Heart left ventricle (tissue), 16 donors: ENCODE data around the gene PCDHGA1. TPM values are rescaled to one million over a fixed set of nuclear protein-coding genes. Genes with fewer than 3 reads are reported as not detected.
A peak's percentile ranks its signal among the peaks of the same experiment; 100 is the strongest.

Source experiments
- ATAC-seq, 4 donors: fragments of 200-7000 bp; cut with Tn5 transposase; one replicate each; pipeline ENCODE4 v1.9.1; 2020 to 2022; ENCODE audit warnings: moderate library complexity in 4 of 4, mild to moderate bottlenecking in 3 of 4, moderate number of reproducible peaks in 1 of 4
- DNase-seq, 5 donors: peaks; one replicate each; pipeline ENCODE4 v3.0.0-alpha.2; 2020
- H3K27ac ChIP-seq, 12 donors: fragments of 200-600 bp; sonication (generic) in 4 of 12; one replicate each; pipeline versions ENCODE4 v1.5.0 to v1.8.0; 2016 to 2022; ENCODE audit warnings: mild to moderate bottlenecking in 2 of 12
- H3K27me3 ChIP-seq, 9 donors: fragments of 200-600 bp; sonication (generic) in 2 of 9; one replicate each; pipeline versions ENCODE4 v1.5.1 to v1.8.0; 2016 to 2022; ENCODE audit warnings: mild to moderate bottlenecking in 3 of 9
- H3K36me3 ChIP-seq, 9 donors: fragments of 200-600 bp; sonication (generic) in 2 of 9; one replicate each; pipeline versions ENCODE4 v1.5.0 to v1.8.0; 2018 to 2022; ENCODE audit warnings: mild to moderate bottlenecking in 2 of 9
- H3K4me1 ChIP-seq, 12 donors: fragments of 200-600 bp; sonication (generic) in 4 of 12; one replicate each; pipeline versions ENCODE4 v1.5.0 to v1.8.0; 2016 to 2022; ENCODE audit warnings: mild to moderate bottlenecking in 3 of 12
- H3K4me3 ChIP-seq, 12 donors: fragments of 200-600 bp; sonication (generic) in 4 of 12; one replicate each; pipeline versions ENCODE4 v1.5.0 to v1.8.0; 2017 to 2022; ENCODE audit warnings: mild to moderate bottlenecking in 9 of 12, moderate library complexity in 4 of 12
- H3K9me3 ChIP-seq, 12 donors: fragments of 200-600 bp; sonication (generic) in 4 of 12; one replicate each; pipeline versions ENCODE4 v1.5.0 to v1.8.0; 2016 to 2022; ENCODE audit warnings: mild to moderate bottlenecking in 1 of 12
- CTCF ChIP-seq, 12 donors: fragments of 200-600 bp; sonication (generic) in 4 of 12; IDR thresholded peaks; one replicate each; pipeline versions ENCODE4 v1.5.0 to v1.8.0; 2018 to 2022; ENCODE audit warnings: antibody characterized with exemption in 12 of 12, mild to moderate bottlenecking in 5 of 12
- POLR2A ChIP-seq, 2 donors: fragments of 450-650 bp; IDR thresholded peaks; one replicate each; pipeline ENCODE4 v1.6.1; 2017; ENCODE audit warnings: antibody characterized with exemption in 2 of 2, mild to moderate bottlenecking in 2 of 2, moderate library complexity in 2 of 2
- WGBS, 4 donors: extraction: QIAGEN DNeasy Blood & Tissue Kit in 2 of 4; methylation state at CpG; one replicate each; pipeline versions ENCODE4 v1.1.5 to v1.1.7; 2013 to 2018; 5-methylcytosine and 5-hydroxymethylcytosine counted together
- intact Hi-C, 10 donors: fragments of 100-400 bp; cut with DNase I; formaldehyde crosslinking; loops; one replicate each; pipeline versions ENCODE4 v1.11.1 to v1.14.2; 2022
- long read RNA-seq, 3 donors: library from polyadenylated mRNA; unstranded; transcript quantifications; one replicate each; pipeline ENCODE4 v2.0.0, GENCODE V29; 2020 to 2021
- polyA plus RNA-seq, 2 donors: library from polyadenylated mRNA; stranded (reverse); fragments of 200-250 nt; gene quantifications; one replicate each; pipeline ENCODE4 v1.2.3, GENCODE V29; 2013
- total RNA-seq, 9 donors: library from RNA; depleted of rRNA in 2 of 9; stranded (reverse); fragments of >200 nt in 2 of 9; fragmentation: NEBNext Ultra II Directional in 3 of 9; extraction: Animal tissue kit (Norgen Biotek cat#: 25700) in 3 of 9; gene quantifications; one replicate each; pipeline versions ENCODE4 v1.1.0 to v1.2.4, GENCODE V29; 2016 to 2023
- donor health status: ischemic (EF 13 %, LVEDD 7.1; RV severe dilation, severe dysfunction).
- donor health status: healthy with polysubstance abuse.
- donor health status: DM: no; HTN: yes; CAD: no.
- donor health status: DM: no; HTN: no; CAD: no.
- donor health status: ischemic (EF 25% LVEDD 6.9; RV normal size, moderate dysfunction).
- donor health status: ischemic (EF 25% LVEDD 5.7; RV mildly dilated, moderate dysfunction).
- donor health status: healthy.
- donor health status: DM: yes; HTN: yes; CAD: no.
- donor health status: ischemic (EF 35%, LVEDD 5.7; RV mildly dilated, moderate dysfunction).
- donor health status: nonischemic (EF 11% LVEDD 7.7; RV severe dilation, severe dysfunction).
- donor health status: DM: yes; HTN: yes; CAD: no.
- donor health status: PGD.
- donor health status: ischemic (EF 29% LVEDD 5.4; RV normal size, mild dysfunction).
- donor health status: nonischemic (EF 23%, LVEDD 6.1; RV moderate dilation, normal function).

PCDHGA1 gene
- total RNA-seq = 1 to 10 TPM; 2.1 to 4.9 (median 3.5) TPM
- 1 to 10 TPM; 1.3 to 1.4 TPM for polyA plus RNA-seq
- long read RNA-seq, donor 1, full-length matches to known transcripts = 1 of 1 reads
- long read RNA-seq, donor 1, partial matches to known transcripts = 0 of 1 reads
- long read RNA-seq, donor 1, other reads (novel, unspliced or antisense) = 0 of 1 reads
- long read RNA-seq, donor 2, full-length matches to known transcripts = 4 of 4 reads
- long read RNA-seq, donor 2, partial matches to known transcripts = 0 of 4 reads
- long read RNA-seq, donor 2, other reads (novel, unspliced or antisense) = 0 of 4 reads
- long read RNA-seq, donor 3, full-length matches to known transcripts = 1 of 1 reads
- long read RNA-seq, donor 3, partial matches to known transcripts = 0 of 1 reads
- long read RNA-seq, donor 3, other reads (novel, unspliced or antisense) = 0 of 1 reads

GRCh38 chr5:141330299-141331080 is at the start of gene PCDHGA1:
PCDHGA1 (plus strand) TSS chr5:141330514.
- Histone ChIP-seq H3K4me1 (peaks cover 0 to 5% (median 0%) of the 10 kb centered on the region in 12 donors), H3K27me3 (peaks cover 0 to 35% (median 0%) of the 10 kb centered on the region in 9 donors), H3K36me3 (peaks cover 0 to 7% (median 0%) of the 10 kb centered on the region in 9 donors), H3K27ac (peak within 1 kb of the TSS in 8 of 12 donors; percentile 16 to 73 (median 52)), H3K9me3 (peaks cover 0 to 87% (median 22%) of the 10 kb centered on the region in 12 donors), H3K4me3 (peak within 1 kb of the TSS in 10 of 12 donors; percentile 20 to 49 (median 34))
- ATAC-seq (peak; percentile 51 to 70 (median 63)), DNase-seq (peak in 2 of 5 donors; percentile 44 to 47)
- intact Hi-C loops = loop anchor here in 3 of 10 donors (5.0 to 10.0 kb wide), 3 partner anchors 82 to 194 kb away; partner anchors contain the start of genes PCDHB14 (in 1 of the 3) and PCDHGA10 (in 1 of the 3)
- 22 to 34% (median 30%) methylated on average over 21 of the region's 21 CpGs for WGBS, 4 donors
- no peak for TF ChIP-seq POLR2A (IDR thresholded peaks at IDR 0.05)
- peak in 10 of 12 donors; percentile 27 to 58 (median 44) for TF ChIP-seq CTCF (IDR thresholded peaks at IDR 0.05)

GRCh38 chr5:141298376-141298775 is 31.9 kb upstream of the PCDHGA1 start:
- TF ChIP-seq CTCF (IDR thresholded peaks at IDR 0.05) (no peak), POLR2A (IDR thresholded peaks at IDR 0.05) (no peak)
- Histone ChIP-seq H3K4me3 (no peak overlapping the region), H3K27ac (peak overlapping the region in 1 of 12 donors; percentile 10), H3K27me3 (no peaks in the 10 kb centered on the region), H3K36me3 (no peaks in the 10 kb centered on the region), H3K4me1 (no peaks in the 10 kb centered on the region), H3K9me3 (peaks cover 0 to 97% (median 67%) of the 10 kb centered on the region in 12 donors)
- intact Hi-C loops = no loop called here
- DNase-seq (no peak), ATAC-seq (no peak)
- WGBS, 4 donors = 20 to 67% (median 48%) methylated on average over 4 of the region's 4 CpGs

- no peaks in the 10 kb centered on the region for H3K4me1 ChIP-seq
- no peak within 1 kb of the TSS for H3K27ac ChIP-seq
- DNase-seq (no peak), ATAC-seq (no peak)
- TF ChIP-seq CTCF (IDR thresholded peaks at IDR 0.05) = no peak
- no peak for TF ChIP-seq POLR2A (IDR thresholded peaks at IDR 0.05)
- intact Hi-C loops = no loop called here
- no peak within 1 kb of the TSS for H3K4me3 ChIP-seq
- H3K9me3 ChIP-seq = peaks cover 0 to 100% (median 78%) of the 10 kb centered on the region in 12 donors
- H3K27me3 ChIP-seq = no peaks in the 10 kb centered on the region
- 34 to 47% (median 39%) methylated on average over 18 to 36 of the region's 36 CpGs for WGBS, 4 donors
- H3K36me3 ChIP-seq = no peaks in the 10 kb centered on the region
These were observed 26.6 kb upstream of the PCDHGA1 start, which contains the start of gene SLC25A2 for GRCh38 chr5:141303756-141304155. SLC25A2 (minus strand) TSS chr5:141304049; CDS start chr5:141303865, 184 bp downstream.
